OCI-LY7 (cell line): ENCODE measurements around the gene ARHGAP21.

Source experiments
- CTCF ChIP-seq: fragments of 200-600 bp; sonication (generic); conservative IDR thresholded peaks from 2 replicates; pipeline ENCODE4 v1.5.1; 2014; ENCODE audit warnings: mild to moderate bottlenecking, antibody characterized with exemption, low read length, moderate library complexity, mixed read lengths
- EZH2phosphoT487 ChIP-seq: fragments of 200-600 bp; sonication (generic); IDR thresholded peaks from 2 replicates; pipeline ENCODE4 v1.6.1; 2018; ENCODE audit warnings: low read depth, borderline replicate concordance, mild to moderate bottlenecking, mixed run types, antibody characterized with exemption, low read length, moderate library complexity, mixed read lengths

- TF ChIP-seq CTCF (no peak), EZH2phosphoT487 (no peak)
Observed at GRCh38 chr10:24730811-24731210, 7.1 kb upstream of the ARHGAP21 start.
